SH-SY5Y (cell line): ENCODE measurements around the gene CD177.

Experiments
- GATA2 ChIP-seq: IDR thresholded peaks from 2 replicates; pipeline ENCODE4 v1.6.1; 2011; ENCODE audit warnings: mild to moderate bottlenecking, low read depth, low read length
- GATA3 ChIP-seq: IDR thresholded peaks from 2 replicates; pipeline ENCODE4 v1.6.1; 2011; ENCODE audit warnings: low read depth, mild to moderate bottlenecking, low read length, moderate library complexity

DNA sequence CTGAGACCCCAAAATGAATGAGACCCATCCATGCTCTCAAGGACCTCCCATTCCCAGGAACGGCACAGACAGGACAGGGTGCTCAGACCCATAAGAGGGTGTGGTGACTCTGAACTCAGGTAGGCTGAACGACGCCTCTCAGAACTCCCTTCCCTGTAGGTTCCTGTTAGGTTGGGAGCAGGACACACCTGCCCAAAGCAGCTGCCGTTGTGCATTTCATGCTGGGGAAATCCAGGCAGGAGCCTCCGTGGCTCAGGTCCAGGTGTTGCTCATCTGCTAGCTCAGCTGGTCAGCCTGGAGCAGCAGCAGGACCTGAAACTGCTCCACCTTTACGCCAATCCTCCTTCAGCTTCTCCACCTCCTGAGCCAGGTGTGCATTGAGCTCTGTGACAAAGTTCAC, 42.1 kb downstream of the CD177 start:
- TF ChIP-seq GATA2 (no peak), GATA3 (no peak)
